Measurements from ENCODE around the gene ARHGAP26. TPM values are rescaled to one million over a fixed set of nuclear protein-coding genes. Genes with fewer than 3 reads are reported as not detected.

The ARHGAP26 gene
- total RNA-seq, 5 donors from 2014 or later (not counting 1 experiment from before 2014, with no cell fraction given) = 22.8 to 49.3 (median 28.3) TPM

DNA sequence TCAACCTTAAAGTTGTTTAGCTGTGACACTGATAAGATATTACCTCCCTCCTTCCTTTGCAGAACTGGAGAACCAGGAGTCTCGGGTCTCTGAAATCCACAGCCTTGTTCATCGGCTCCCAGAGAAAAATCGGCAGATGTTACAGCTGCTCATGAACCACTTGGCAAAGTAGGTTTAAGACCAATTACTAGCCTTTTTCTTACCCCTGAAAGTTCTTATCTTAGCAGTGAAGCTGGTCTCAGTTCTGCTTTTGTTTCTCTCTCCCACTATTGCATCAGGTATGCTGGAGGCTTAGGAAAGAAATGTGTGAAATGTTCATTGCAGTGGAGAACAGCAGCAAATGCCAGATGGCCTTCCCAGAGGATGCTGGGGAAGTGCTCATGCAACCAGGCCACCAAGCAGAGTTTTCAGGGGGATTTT is 287.4 kb downstream of the ARHGAP26 start:
- Mint-ChIP-seq H3K9me3 (no peaks in the 10 kb centered on the region), H3K27ac (no peak overlapping the region), H3K27me3 (no peaks in the 10 kb centered on the region), H3K4me3 (no peak overlapping the region), H3K36me3 (peaks cover 84% of the 10 kb centered on the region), H3K4me1 (peaks cover 18 to 47% (median 35%) of the 10 kb centered on the region in 3 donors)
- Histone ChIP-seq H3K4me3 (ENCODE audit: control insufficient read depth in 1 of 2, extremely low read depth in 1 of 2, low read length in 1 of 2) (no peak overlapping the region), H3K4me1 (ENCODE audit: control insufficient read depth in 1 of 2, extremely low read depth in 1 of 2, insufficient read depth in 2 of 2, low read length in 2 of 2) (no peaks in the 10 kb centered on the region), H3K27me3 (replicated peaks in 1 of 2; ENCODE audit: control insufficient read depth in 2 of 2, extremely low read depth in 1 of 2, insufficient read depth in 2 of 2, low read length in 1 of 2) (no peaks in the 10 kb centered on the region), H3K36me3 (ENCODE audit: control insufficient read depth in 2 of 2, extremely low read depth in 1 of 2, insufficient read depth in 1 of 2, low read length in 1 of 2) (peaks cover 0 to 39% of the 10 kb centered on the region in 2 donors), H3K9me3 (no peaks in the 10 kb centered on the region), H3K27ac (ENCODE audit: low read length) (no peak overlapping the region)
- ATAC-seq (replicated peaks in 1 of 4) = no peak
- CTCF ChIA-PET = no interaction called here
- 100% methylated on average over 1 of the region's 3 CpGs for WGBS (ENCODE audit: insufficient coverage)
- no peak for DNase-seq
- POLR2A ChIA-PET = no interaction called here

- Histone ChIP-seq H3K27ac (ENCODE audit: low read length) (no peak overlapping the region), H3K4me1 (ENCODE audit: control insufficient read depth in 1 of 2, extremely low read depth in 1 of 2, insufficient read depth in 2 of 2, low read length in 2 of 2) (no peaks in the 10 kb centered on the region), H3K4me3 (ENCODE audit: control insufficient read depth in 1 of 2, extremely low read depth in 1 of 2, low read length in 1 of 2) (no peak overlapping the region), H3K27me3 (replicated peaks in 1 of 2; ENCODE audit: control insufficient read depth in 2 of 2, extremely low read depth in 1 of 2, insufficient read depth in 2 of 2, low read length in 1 of 2) (no peaks in the 10 kb centered on the region), H3K9me3 (no peaks in the 10 kb centered on the region), H3K36me3 (ENCODE audit: control insufficient read depth in 2 of 2, extremely low read depth in 1 of 2, insufficient read depth in 1 of 2, low read length in 1 of 2) (peaks cover 0 to 43% of the 10 kb centered on the region in 2 donors)
- Mint-ChIP-seq H3K4me3 (no peak overlapping the region), H3K27ac (no peak overlapping the region), H3K4me1 (peaks cover 11 to 30% (median 23%) of the 10 kb centered on the region in 3 donors), H3K9me3 (no peaks in the 10 kb centered on the region), H3K36me3 (peaks cover 87% of the 10 kb centered on the region), H3K27me3 (no peaks in the 10 kb centered on the region)
- no CpG with 5 or more reads among the region's 1 CpG for WGBS (ENCODE audit: insufficient coverage)
- ATAC-seq (replicated peaks in 1 of 4) (no peak), DNase-seq (no peak)
- ChIA-PET CTCF (no interaction called here), POLR2A (no interaction called here)
These were observed 289.2 kb downstream of the ARHGAP26 start for GRCh38 chr5:143059355-143059754.

DNA sequence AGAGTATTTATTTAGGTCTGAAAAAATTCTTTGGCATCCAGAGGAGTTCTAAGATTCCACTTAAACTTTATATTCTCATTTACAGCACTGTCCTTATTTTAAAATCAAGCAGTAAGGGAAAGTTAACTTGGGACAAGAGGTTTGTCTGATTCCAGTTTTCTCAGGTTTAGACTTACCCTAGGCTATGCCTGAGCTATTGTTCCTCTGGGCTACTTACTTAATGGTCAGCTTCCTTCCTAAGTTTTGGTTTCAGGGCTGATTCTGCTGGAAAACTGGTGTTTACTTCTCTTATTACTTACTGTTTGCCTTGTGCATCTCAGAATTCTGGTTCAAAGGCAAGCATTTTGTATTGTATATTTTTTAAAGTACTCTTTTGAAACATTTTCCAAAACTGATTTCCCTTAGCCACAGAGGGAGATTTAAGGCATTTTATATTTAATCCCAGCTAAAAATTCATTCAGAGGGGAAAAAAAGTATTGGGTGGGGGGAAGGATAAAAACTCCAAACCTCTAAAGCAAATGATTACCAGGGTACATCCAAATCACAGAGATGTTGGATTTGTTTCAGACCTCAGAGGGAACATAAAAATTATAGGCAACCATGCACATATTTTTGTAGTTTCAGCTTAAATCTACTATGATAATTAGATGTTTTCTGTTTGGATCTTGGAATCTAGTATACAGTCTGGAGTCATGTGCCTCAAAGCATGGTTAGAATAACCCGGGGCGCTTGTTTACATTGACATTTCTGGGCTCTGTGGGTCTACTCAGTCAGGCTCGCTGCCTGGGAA is 290.0 kb downstream of the ARHGAP26 start:
- DNase-seq = no peak
- H3K27me3 Mint-ChIP-seq = no peaks in the 10 kb centered on the region
- ChIA-PET CTCF (no interaction called here), POLR2A (no interaction called here)
- H3K27me3 ChIP-seq (replicated peaks in 1 of 2; ENCODE audit: control insufficient read depth in 2 of 2, extremely low read depth in 1 of 2, insufficient read depth in 2 of 2, low read length in 1 of 2) = no peaks in the 10 kb centered on the region
- no peak overlapping the region for H3K4me3 Mint-ChIP-seq
- 100% methylated on average over 3 of the region's 3 CpGs for WGBS (ENCODE audit: insufficient coverage)
- no peak overlapping the region for H3K4me3 ChIP-seq (ENCODE audit: control insufficient read depth in 1 of 2, extremely low read depth in 1 of 2, low read length in 1 of 2)
- no peak overlapping the region for H3K27ac ChIP-seq (ENCODE audit: low read length)
- ATAC-seq (replicated peaks in 1 of 4) = no peak
- H3K36me3 Mint-ChIP-seq = peaks cover 86% of the 10 kb centered on the region
- no peaks in the 10 kb centered on the region for H3K9me3 Mint-ChIP-seq
- no peaks in the 10 kb centered on the region for H3K9me3 ChIP-seq
- H3K4me1 ChIP-seq (ENCODE audit: control insufficient read depth in 1 of 2, extremely low read depth in 1 of 2, insufficient read depth in 2 of 2, low read length in 2 of 2) = no peaks in the 10 kb centered on the region
- peaks cover 7 to 22% (median 15%) of the 10 kb centered on the region in 3 donors for H3K4me1 Mint-ChIP-seq
- H3K36me3 ChIP-seq (ENCODE audit: control insufficient read depth in 2 of 2, extremely low read depth in 1 of 2, insufficient read depth in 1 of 2, low read length in 1 of 2) = peaks cover 0 to 41% of the 10 kb centered on the region in 2 donors
- H3K27ac Mint-ChIP-seq = no peak overlapping the region

DNA sequence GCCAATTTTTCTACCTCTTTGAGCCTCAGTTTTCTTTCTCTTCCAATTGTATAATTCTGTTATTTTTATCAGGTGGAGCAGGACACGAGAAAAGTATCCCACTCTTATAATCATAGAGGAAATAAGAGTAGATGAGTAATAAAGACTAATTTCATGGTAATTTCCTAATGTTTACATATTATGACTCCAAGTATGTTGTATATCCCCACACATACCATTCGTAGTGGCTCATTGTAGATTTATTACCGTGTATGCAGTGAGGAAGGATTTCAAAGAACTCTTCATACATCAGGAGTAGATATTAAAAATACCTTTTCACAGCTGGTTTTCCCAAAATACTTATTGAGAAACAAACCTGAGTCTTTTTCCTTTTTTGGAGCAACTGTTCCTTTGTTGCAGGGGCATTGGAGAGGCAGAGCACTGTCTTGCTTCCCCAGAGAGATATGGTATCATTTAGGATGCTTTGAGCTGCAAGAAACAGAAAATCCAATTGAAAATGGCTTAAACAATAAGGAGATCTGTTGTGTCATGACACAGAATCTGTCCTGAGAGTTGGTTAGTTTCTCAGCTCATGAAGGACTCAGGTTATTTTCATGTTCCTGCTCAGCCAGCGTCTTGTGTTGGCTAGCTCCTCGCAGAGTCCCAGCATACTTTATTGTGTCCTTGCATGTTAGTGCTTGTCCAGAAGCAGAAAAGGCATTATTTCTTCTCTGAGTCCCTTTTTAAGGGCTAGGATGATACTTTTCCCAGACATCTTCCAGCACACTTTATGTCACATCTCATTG is 291.2 kb downstream of the ARHGAP26 start:
- Mint-ChIP-seq H3K27ac (no peak overlapping the region), H3K27me3 (no peaks in the 10 kb centered on the region), H3K4me3 (no peak overlapping the region), H3K9me3 (no peaks in the 10 kb centered on the region), H3K36me3 (peaks cover 87% of the 10 kb centered on the region), H3K4me1 (peaks cover 3 to 12% (median 4%) of the 10 kb centered on the region in 3 donors)
- no peaks in the 10 kb centered on the region for H3K27me3 ChIP-seq (replicated peaks in 1 of 2; ENCODE audit: control insufficient read depth in 2 of 2, extremely low read depth in 1 of 2, insufficient read depth in 2 of 2, low read length in 1 of 2)
- POLR2A ChIA-PET = interaction anchor here in 1 of 2 donors (0.6 kb wide), 1 partner anchor 632 kb away, joined by 14 read pairs; no protein-coding TSS in a partner anchor
- DNase-seq (no peak), ATAC-seq (replicated peaks in 1 of 4) (no peak)
- no peak overlapping the region for H3K4me3 ChIP-seq (ENCODE audit: control insufficient read depth in 1 of 2, extremely low read depth in 1 of 2, low read length in 1 of 2)
- H3K27ac ChIP-seq (ENCODE audit: low read length) = no peak overlapping the region
- H3K36me3 ChIP-seq (ENCODE audit: control insufficient read depth in 2 of 2, extremely low read depth in 1 of 2, insufficient read depth in 1 of 2, low read length in 1 of 2) = peaks cover 3 to 32% of the 10 kb centered on the region in 2 donors
- no peaks in the 10 kb centered on the region for H3K9me3 ChIP-seq
- CTCF ChIA-PET = no interaction called here
- 94% methylated on average over 2 of the region's 5 CpGs for WGBS (ENCODE audit: insufficient coverage)
- no peaks in the 10 kb centered on the region for H3K4me1 ChIP-seq (ENCODE audit: control insufficient read depth in 1 of 2, extremely low read depth in 1 of 2, insufficient read depth in 2 of 2, low read length in 2 of 2)

- Histone ChIP-seq H3K27me3 (replicated peaks in 1 of 2; ENCODE audit: control insufficient read depth in 2 of 2, extremely low read depth in 1 of 2, insufficient read depth in 2 of 2, low read length in 1 of 2) (no peaks in the 10 kb centered on the region), H3K4me3 (ENCODE audit: control insufficient read depth in 1 of 2, extremely low read depth in 1 of 2, low read length in 1 of 2) (no peak overlapping the region), H3K9me3 (no peaks in the 10 kb centered on the region), H3K27ac (ENCODE audit: low read length) (no peak overlapping the region), H3K36me3 (ENCODE audit: control insufficient read depth in 2 of 2, extremely low read depth in 1 of 2, insufficient read depth in 1 of 2, low read length in 1 of 2) (peaks cover 3 to 23% of the 10 kb centered on the region in 2 donors), H3K4me1 (ENCODE audit: control insufficient read depth in 1 of 2, extremely low read depth in 1 of 2, insufficient read depth in 2 of 2, low read length in 2 of 2) (no peaks in the 10 kb centered on the region)
- no peaks in the 10 kb centered on the region for H3K9me3 Mint-ChIP-seq
- ChIA-PET POLR2A (interaction anchor here in 1 of 2 donors (0.6 kb wide), 2 partner anchors 350 to 888 kb away, joined by 7 to 12 read pairs; no protein-coding TSS in a partner anchor), CTCF (interaction anchor here (0.6 kb wide), 2 partner anchors 46 to 761 kb away, joined by 4 to 5 read pairs; no protein-coding TSS in a partner anchor)
- H3K4me1 Mint-ChIP-seq = peaks cover 0 to 13% (median 8%) of the 10 kb centered on the region in 3 donors
- no peak overlapping the region for H3K27ac Mint-ChIP-seq
- peaks cover 84% of the 10 kb centered on the region for H3K36me3 Mint-ChIP-seq
- ATAC-seq (replicated peaks in 1 of 4) (no peak), DNase-seq (no peak)
- H3K4me3 Mint-ChIP-seq = no peak overlapping the region
- H3K27me3 Mint-ChIP-seq = no peaks in the 10 kb centered on the region
These were observed 292.2 kb downstream of the ARHGAP26 start for GRCh38 chr5:143062379-143062778.

DNA sequence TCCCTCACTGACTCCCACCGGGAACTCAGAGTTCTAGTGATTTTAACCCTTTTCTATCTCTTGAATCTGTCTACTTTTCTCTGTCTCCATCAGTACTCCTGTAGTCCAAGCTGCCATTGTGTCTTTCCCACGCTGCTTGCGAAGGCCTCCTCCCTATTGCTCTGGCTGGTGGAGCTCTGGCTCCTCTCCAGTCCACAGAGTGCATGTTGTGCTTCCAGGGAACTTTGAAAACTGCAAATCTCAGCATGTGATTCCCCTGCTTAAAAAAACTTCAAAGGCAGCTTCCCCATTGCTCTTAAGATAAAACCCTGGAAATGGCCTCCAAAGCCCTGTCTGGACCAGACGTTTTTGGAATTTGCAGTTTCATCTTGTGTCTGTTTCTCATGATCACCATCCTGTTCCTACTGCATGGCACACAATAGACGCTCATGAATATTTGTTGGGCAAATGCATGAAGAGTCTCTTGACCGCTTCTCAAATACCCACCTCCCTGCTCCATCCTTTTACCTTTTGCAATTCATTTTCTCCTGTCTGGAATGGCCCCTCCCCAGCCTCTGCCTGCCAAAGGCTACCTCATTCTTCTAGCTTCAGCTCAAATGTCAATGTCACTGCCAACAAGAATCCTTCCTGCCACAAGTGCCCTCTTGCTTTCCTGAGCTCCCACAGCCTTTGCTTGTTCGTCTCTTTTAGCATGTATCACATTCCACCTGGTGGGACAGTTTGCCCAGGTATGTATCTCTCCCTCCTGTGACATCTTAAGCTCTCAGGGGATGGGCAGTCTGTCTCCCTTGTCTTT is 293.2 kb downstream of the ARHGAP26 start:
- DNase-seq (no peak), ATAC-seq (replicated peaks in 1 of 4) (no peak)
- Mint-ChIP-seq H3K27ac (no peak overlapping the region), H3K27me3 (no peaks in the 10 kb centered on the region), H3K4me1 (peaks cover 0 to 15% (median 9%) of the 10 kb centered on the region in 3 donors), H3K4me3 (no peak overlapping the region), H3K36me3 (peaks cover 81% of the 10 kb centered on the region), H3K9me3 (no peaks in the 10 kb centered on the region)
- no peak overlapping the region for H3K27ac ChIP-seq (ENCODE audit: low read length)
- H3K36me3 ChIP-seq (ENCODE audit: control insufficient read depth in 2 of 2, extremely low read depth in 1 of 2, insufficient read depth in 1 of 2, low read length in 1 of 2) = peaks cover 3 to 21% of the 10 kb centered on the region in 2 donors
- H3K27me3 ChIP-seq (replicated peaks in 1 of 2; ENCODE audit: control insufficient read depth in 2 of 2, extremely low read depth in 1 of 2, insufficient read depth in 2 of 2, low read length in 1 of 2) = no peaks in the 10 kb centered on the region
- H3K4me3 ChIP-seq (ENCODE audit: control insufficient read depth in 1 of 2, extremely low read depth in 1 of 2, low read length in 1 of 2) = no peak overlapping the region
- ChIA-PET CTCF (no interaction called here), POLR2A (interaction anchor here in 1 of 2 donors (0.7 kb wide), 1 partner anchor 125 kb away, joined by 3 read pairs; no protein-coding TSS in a partner anchor)
- H3K4me1 ChIP-seq (ENCODE audit: control insufficient read depth in 1 of 2, extremely low read depth in 1 of 2, insufficient read depth in 2 of 2, low read length in 2 of 2) = no peaks in the 10 kb centered on the region
- no peaks in the 10 kb centered on the region for H3K9me3 ChIP-seq
- 100% methylated on average over 5 of the region's 7 CpGs for WGBS (ENCODE audit: insufficient coverage)
